HL-60 (cell line): ENCODE data around the gene RYR3.

Experiments
- CTCF ChIP-seq: IDR thresholded peaks from one replicate; pipeline ENCODE4 v1.5.1; 2011; ENCODE audit warnings: low read length, control low read depth, inconsistent platforms; ENCODE audit not compliant: insufficient read depth
- GABPA ChIP-seq: IDR thresholded peaks from 2 replicates; pipeline ENCODE4 v1.6.1; 2012; ENCODE audit warnings: low read depth
- POLR2AphosphoS5 ChIP-seq: IDR thresholded peaks from 2 replicates; pipeline ENCODE4 v1.6.1; 2012; ENCODE audit warnings: low read depth
- REST ChIP-seq: IDR thresholded peaks from 2 replicates; pipeline ENCODE4 v1.6.1; 2012; ENCODE audit warnings: low read depth; ENCODE audit not compliant: insufficient replicate concordance
- SPI1 ChIP-seq: IDR thresholded peaks from 2 replicates; pipeline ENCODE4 v1.6.1; 2012; ENCODE audit warnings: low read depth, mild to moderate bottlenecking, borderline replicate concordance

- TF ChIP-seq POLR2AphosphoS5 = no peak
- TF ChIP-seq CTCF = no peak
- TF ChIP-seq GABPA = no peak
- no peak for TF ChIP-seq REST
- TF ChIP-seq SPI1 = no peak
Observed at GRCh38 chr15:33788906-33789540, 478.3 kb downstream of the RYR3 start.
